ENCODE measurements around the gene RIPK4. TPM values are rescaled to one million over a fixed set of nuclear protein-coding genes. Genes with fewer than 3 reads are reported as not detected.

Gene RIPK4
- polyA plus RNA-seq, 1 donor (not counting 4 experiments of a cell fraction or from before 2014, with no cell fraction given) = 18.4 TPM

- Histone ChIP-seq H4K20me1 (ENCODE audit: control insufficient read depth, extremely low read depth, insufficient read depth, low read length) (no peaks in the 10 kb centered on the region), H3K9me3 (ENCODE audit: control insufficient read depth, low read depth, low read length) (no peaks in the 10 kb centered on the region), H3K27ac (ENCODE audit: control insufficient read depth, insufficient read depth, low read length) (no peak overlapping the region), H2AFZ (ENCODE audit: control insufficient read depth, low read length) (no peak overlapping the region), H3K9ac (ENCODE audit: control insufficient read depth, extremely low read depth, insufficient read depth, low read length) (no peak overlapping the region), H3K4me1 (ENCODE audit: control insufficient read depth, extremely low read depth, insufficient read depth, low read length) (no peaks in the 10 kb centered on the region), H3K27me3 (ENCODE audit: control insufficient read depth, extremely low read depth, insufficient read depth, low read length) (no peaks in the 10 kb centered on the region), H3K9me1 (ENCODE audit: control insufficient read depth, extremely low read depth, insufficient read depth, low read length) (no peaks in the 10 kb centered on the region), H3K36me3 (ENCODE audit: control insufficient read depth in 2 of 2, extremely low read depth in 1 of 2, insufficient read depth in 2 of 2, low read length in 2 of 2) (peaks cover 7 to 10% of the 10 kb centered on the region in 2 experiments), H3K4me3 (ENCODE audit: control insufficient read depth in 2 of 3, extremely low read depth in 1 of 3, insufficient read depth in 2 of 3, low read depth in 1 of 3, low read length in 3 of 3) (no peak overlapping the region), H3K4me2 (ENCODE audit: control insufficient read depth, extremely low read depth, insufficient read depth, low read depth, low read length) (no peak overlapping the region), H3K79me2 (ENCODE audit: control insufficient read depth, insufficient read depth, low read length) (peaks cover 3% of the 10 kb centered on the region)
- TF ChIP-seq EZH2 (IDR thresholded peaks at IDR 0.05; ENCODE audit: low read length) (no peak), CTCF (optimal IDR thresholded peaks at IDR 0.05 in 1 of 3, IDR thresholded peaks at IDR 0.05 in 1 of 3, conservative IDR thresholded peaks at IDR 0.05 in 1 of 3; ENCODE audit: extremely low read depth in 1 of 3, insufficient read depth in 2 of 3, low read length in 3 of 3) (no peak)
- FAIRE-seq (no peak), DNase-seq (ENCODE audit: low read depth, low spot score) (no peak)
- dilution Hi-C loops (cut with MboI; ENCODE audit: extremely low pct_ligation_motif_present, low sequenced_read_pairs) = no loop called here
Measured at GRCh38 chr21:41802198-41802584, 35.3 kb upstream of the RIPK4 start.

- Histone ChIP-seq H3K9me1 (ENCODE audit: control insufficient read depth, extremely low read depth, insufficient read depth, low read length) (no peaks in the 10 kb centered on the region), H3K9me3 (ENCODE audit: control insufficient read depth, low read depth, low read length) (no peaks in the 10 kb centered on the region), H4K20me1 (ENCODE audit: control insufficient read depth, extremely low read depth, insufficient read depth, low read length) (no peaks in the 10 kb centered on the region), H3K36me3 (ENCODE audit: control insufficient read depth in 2 of 2, extremely low read depth in 1 of 2, insufficient read depth in 2 of 2, low read length in 2 of 2) (peaks cover 7 to 10% of the 10 kb centered on the region in 2 experiments), H2AFZ (ENCODE audit: control insufficient read depth, low read length) (no peak overlapping the region), H3K79me2 (ENCODE audit: control insufficient read depth, insufficient read depth, low read length) (no peaks in the 10 kb centered on the region), H3K4me2 (ENCODE audit: control insufficient read depth, extremely low read depth, insufficient read depth, low read depth, low read length) (no peak overlapping the region), H3K4me1 (ENCODE audit: control insufficient read depth, extremely low read depth, insufficient read depth, low read length) (no peaks in the 10 kb centered on the region), H3K27ac (ENCODE audit: control insufficient read depth, insufficient read depth, low read length) (no peak overlapping the region), H3K27me3 (ENCODE audit: control insufficient read depth, extremely low read depth, insufficient read depth, low read length) (no peaks in the 10 kb centered on the region), H3K4me3 (ENCODE audit: control insufficient read depth in 2 of 3, extremely low read depth in 1 of 3, insufficient read depth in 2 of 3, low read depth in 1 of 3, low read length in 3 of 3) (no peak overlapping the region), H3K9ac (ENCODE audit: control insufficient read depth, extremely low read depth, insufficient read depth, low read length) (no peak overlapping the region)
- no peak for FAIRE-seq
- DNase-seq (ENCODE audit: low read depth, low spot score) = no peak
- TF ChIP-seq CTCF (optimal IDR thresholded peaks at IDR 0.05 in 1 of 3, IDR thresholded peaks at IDR 0.05 in 1 of 3, conservative IDR thresholded peaks at IDR 0.05 in 1 of 3; ENCODE audit: extremely low read depth in 1 of 3, insufficient read depth in 2 of 3, low read length in 3 of 3) (no peak), EZH2 (IDR thresholded peaks at IDR 0.05; ENCODE audit: low read length) (no peak)
- dilution Hi-C loops (cut with MboI; ENCODE audit: extremely low pct_ligation_motif_present, low sequenced_read_pairs) = no loop called here
Measured at GRCh38 chr21:41801321-41802197, 34.7 kb upstream of the RIPK4 start.
